Central memory CD8-positive, alpha-beta T cell (primary cell): ENCODE data around the gene RNF186.
"Not testable (repeated sequence)": the region's sequence is repeated elsewhere in the genome, so short reads cannot be mapped to it uniquely, and the experiment has no call there.

Experiments
- ATAC-seq: fragments of 150-1000 bp; cut with Tn5 transposase; replicated peaks from 2 replicates; pipeline ENCODE4 v1.10.0; 2022; ENCODE audit warnings: mild to moderate bottlenecking, moderate FRiP score, moderate number of reproducible peaks; ENCODE audit not compliant: poor library complexity, severe bottlenecking; ENCODE audit errors: extremely low read depth
- DNase-seq, 2 donors: peaks; one replicate each; pipeline ENCODE4 v3.0.0; 2021; ENCODE audit warnings: low spot score in 2 of 2
- H3K27ac Mint-ChIP-seq: one replicate; pipeline ENCODE4 v1.8.0; 2022; ENCODE audit warnings: low read depth, mild to moderate bottlenecking, moderate library complexity, mixed read lengths
- H3K27me3 Mint-ChIP-seq: one replicate; pipeline ENCODE4 v1.8.0; 2022; ENCODE audit warnings: mixed read lengths
- H3K36me3 Mint-ChIP-seq: one replicate; pipeline ENCODE4 v1.8.0; 2022; ENCODE audit warnings: mild to moderate bottlenecking, moderate library complexity, mixed read lengths; ENCODE audit not compliant: insufficient read depth
- H3K4me1 Mint-ChIP-seq: one replicate; pipeline ENCODE4 v1.8.0; 2022; ENCODE audit warnings: mixed read lengths
- H3K4me3 Mint-ChIP-seq: one replicate; pipeline ENCODE4 v1.8.0; 2022; ENCODE audit warnings: mild to moderate bottlenecking, moderate library complexity, mixed read lengths
- H3K9me3 Mint-ChIP-seq: one replicate; pipeline ENCODE4 v1.8.0; 2022; ENCODE audit warnings: mixed read lengths

RNF186 gene, protein sequence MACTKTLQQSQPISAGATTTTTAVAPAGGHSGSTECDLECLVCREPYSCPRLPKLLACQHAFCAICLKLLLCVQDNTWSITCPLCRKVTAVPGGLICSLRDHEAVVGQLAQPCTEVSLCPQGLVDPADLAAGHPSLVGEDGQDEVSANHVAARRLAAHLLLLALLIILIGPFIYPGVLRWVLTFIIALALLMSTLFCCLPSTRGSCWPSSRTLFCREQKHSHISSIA

DNA sequence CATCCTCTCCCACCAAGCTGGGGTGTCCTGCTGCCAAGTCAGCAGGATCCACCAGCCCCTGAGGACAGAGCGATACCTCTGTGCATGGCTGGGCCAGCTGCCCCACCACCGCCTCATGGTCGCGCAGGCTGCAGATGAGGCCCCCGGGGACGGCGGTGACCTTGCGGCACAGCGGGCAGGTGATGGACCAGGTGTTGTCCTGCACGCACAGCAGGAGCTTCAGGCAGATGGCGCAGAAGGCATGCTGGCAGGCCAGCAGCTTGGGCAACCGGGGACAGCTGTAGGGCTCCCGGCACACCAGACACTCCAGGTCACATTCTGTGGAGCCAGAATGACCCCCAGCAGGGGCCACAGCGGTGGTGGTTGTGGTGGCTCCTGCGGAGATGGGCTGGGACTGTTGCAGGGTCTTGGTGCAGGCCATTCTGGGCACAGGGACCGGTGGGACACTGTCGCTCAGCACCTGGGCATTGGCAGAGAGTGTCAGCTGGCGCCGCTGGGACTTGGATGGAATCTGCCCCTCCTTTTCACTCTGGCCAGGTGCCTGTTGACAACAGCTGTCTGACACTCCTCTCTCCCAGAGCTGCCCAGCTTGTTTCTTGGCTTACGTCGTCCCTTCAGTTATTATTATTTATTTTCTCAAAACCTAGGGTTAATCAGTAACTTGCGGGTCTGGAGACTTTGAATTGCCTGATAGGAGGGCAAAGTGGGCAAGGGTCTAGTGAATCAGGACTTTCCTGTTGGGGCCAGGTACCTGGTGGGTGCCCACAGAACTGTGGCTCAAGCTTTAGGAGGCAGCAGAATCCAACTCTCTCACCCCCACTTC is at the start of gene RNF186:
Gene RNF186, minus strand, starts transcription at position 603 of the 823 bp plus-strand sequence. Its CDS starts 182 bp downstream, at position 421.
- H3K4me1 Mint-ChIP-seq, result no peaks in the 10 kb centered on the region
- DNase-seq, result no peak
- H3K27ac Mint-ChIP-seq, result no peak within 1 kb of the TSS
- peaks cover 9% of the 10 kb centered on the region for H3K27me3 Mint-ChIP-seq
- no peak for ATAC-seq
- H3K4me3 Mint-ChIP-seq, result no peak within 1 kb of the TSS
- no peaks in the 10 kb centered on the region for H3K9me3 Mint-ChIP-seq
- H3K36me3 Mint-ChIP-seq, result peaks cover 3% of the 10 kb centered on the region

DNA sequence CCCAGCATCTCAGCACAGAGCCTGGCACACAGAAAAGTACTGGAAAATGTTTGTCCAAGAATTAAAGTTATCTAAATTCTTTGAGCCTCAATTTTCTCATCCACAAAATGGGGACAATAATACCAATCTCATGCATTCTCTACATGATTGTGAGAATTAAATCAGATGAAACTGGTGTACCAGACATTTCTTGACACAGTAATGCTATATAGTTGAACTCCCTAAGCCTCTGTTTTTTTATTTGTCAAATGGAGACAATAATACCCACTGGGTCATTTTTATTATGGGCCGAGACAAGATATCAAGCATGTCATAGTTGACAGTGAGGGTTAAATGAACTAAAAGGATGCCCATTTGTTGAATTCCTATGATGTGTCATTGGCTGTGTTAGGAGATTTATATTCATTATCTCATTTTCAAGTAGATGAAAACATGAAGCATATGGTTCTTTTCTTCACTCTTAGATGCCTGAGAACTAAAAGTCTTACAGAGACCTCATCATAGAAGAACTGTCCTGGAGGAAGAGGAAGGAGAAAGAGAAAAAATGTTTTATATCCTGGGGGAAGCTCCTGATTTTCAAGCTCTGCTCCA is 49.6 kb upstream of the RNF186 start:
- DNase-seq (no peak), ATAC-seq (no peak)
- Mint-ChIP-seq H3K9me3 (peaks cover 6% of the 10 kb centered on the region), H3K27me3 (peaks cover 60% of the 10 kb centered on the region), H3K36me3 (no peaks in the 10 kb centered on the region), H3K4me3 (no peak overlapping the region), H3K4me1 (no peaks in the 10 kb centered on the region), H3K27ac (no peak overlapping the region)

DNA sequence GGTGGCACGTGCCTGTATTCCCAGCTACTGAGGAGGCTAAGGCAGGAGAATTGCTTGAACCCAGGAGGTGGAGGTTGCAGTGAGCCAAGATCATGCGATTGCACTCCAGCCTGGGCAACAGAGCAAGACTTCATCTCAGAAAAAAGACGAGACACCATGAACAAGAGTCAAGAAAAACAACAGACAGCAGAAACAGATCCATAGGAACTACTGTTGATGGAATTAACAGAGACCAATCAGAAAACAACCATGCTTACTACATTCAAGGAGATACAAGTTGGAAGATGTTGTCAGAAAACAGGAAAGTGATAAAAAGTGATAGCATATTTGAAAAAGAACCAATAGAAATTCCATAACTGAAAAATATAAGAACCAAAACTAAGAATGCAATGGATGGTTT is 47.9 kb upstream of the RNF186 start:
- H3K27me3 Mint-ChIP-seq, result peaks cover 60% of the 10 kb centered on the region
- no peak overlapping the region for H3K4me3 Mint-ChIP-seq
- H3K9me3 Mint-ChIP-seq, result peaks cover 6% of the 10 kb centered on the region
- no peak overlapping the region for H3K27ac Mint-ChIP-seq
- no peaks in the 10 kb centered on the region for H3K36me3 Mint-ChIP-seq
- no peak for DNase-seq
- ATAC-seq, result no peak
- no peaks in the 10 kb centered on the region for H3K4me1 Mint-ChIP-seq

DNA sequence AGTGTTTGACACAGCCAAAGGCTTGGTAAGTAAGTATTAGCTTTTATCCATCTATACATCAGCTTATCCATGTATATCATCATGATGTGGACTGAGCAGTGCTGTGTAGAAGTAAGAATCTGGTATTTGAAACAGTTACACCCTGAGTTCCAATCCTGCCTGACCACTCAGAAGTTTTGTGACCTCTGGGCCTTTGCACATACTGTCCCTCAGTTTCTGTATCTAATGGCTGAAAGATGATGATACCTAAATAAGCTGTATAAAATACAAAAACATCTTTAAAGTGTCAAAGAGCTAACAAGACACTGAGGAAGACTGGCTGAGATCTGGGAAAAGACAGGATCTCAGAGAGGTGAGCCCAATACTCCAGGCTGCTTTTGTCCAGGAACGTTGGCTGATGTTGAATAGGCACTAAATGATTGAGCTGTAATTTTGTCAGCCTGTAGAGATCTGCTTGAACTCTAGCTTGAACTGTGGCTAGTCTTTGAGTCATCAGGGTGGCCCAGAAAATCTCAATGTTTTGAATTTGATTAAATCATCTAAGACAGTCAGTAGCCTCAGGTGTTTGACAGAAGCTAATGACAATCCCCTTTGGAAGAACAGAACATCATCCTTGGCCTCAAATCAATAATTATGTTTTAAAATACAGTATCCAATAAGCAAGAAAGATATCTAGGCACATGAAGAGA is 46.9 kb upstream of the RNF186 start:
- ATAC-seq (no peak), DNase-seq (no peak)
- H3K27me3 Mint-ChIP-seq, result peaks cover 65% of the 10 kb centered on the region
- no peaks in the 10 kb centered on the region for H3K36me3 Mint-ChIP-seq
- no peaks in the 10 kb centered on the region for H3K4me1 Mint-ChIP-seq
- peaks cover 6% of the 10 kb centered on the region for H3K9me3 Mint-ChIP-seq
- no peak overlapping the region for H3K27ac Mint-ChIP-seq
- H3K4me3 Mint-ChIP-seq, result no peak overlapping the region

DNA sequence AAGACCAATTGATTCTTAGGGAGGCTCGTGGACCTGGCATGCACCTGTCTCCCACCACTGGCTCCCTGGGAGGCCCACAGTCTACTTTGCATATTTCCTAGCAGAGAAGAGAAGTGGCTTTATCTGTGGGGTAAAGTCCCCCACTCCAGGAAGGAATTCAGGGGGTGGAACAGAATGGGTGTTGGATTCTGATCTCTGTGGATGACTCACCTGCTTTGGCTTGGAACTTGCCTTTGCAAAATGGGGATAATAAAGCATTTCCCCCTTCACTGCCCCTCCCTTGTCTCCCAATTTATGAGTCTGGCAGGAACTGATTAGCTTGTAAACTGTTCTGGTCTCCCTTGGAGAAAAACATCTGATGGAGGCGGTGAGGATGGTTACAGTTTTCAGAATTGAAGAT is 46.0 kb upstream of the RNF186 start:
- ATAC-seq (no peak), DNase-seq (no peak)
- H3K27ac Mint-ChIP-seq, result no peak overlapping the region
- H3K9me3 Mint-ChIP-seq, result peaks cover 6% of the 10 kb centered on the region
- no peaks in the 10 kb centered on the region for H3K4me1 Mint-ChIP-seq
- no peak overlapping the region for H3K4me3 Mint-ChIP-seq
- no peaks in the 10 kb centered on the region for H3K36me3 Mint-ChIP-seq
- H3K27me3 Mint-ChIP-seq, result peaks cover 66% of the 10 kb centered on the region

DNA sequence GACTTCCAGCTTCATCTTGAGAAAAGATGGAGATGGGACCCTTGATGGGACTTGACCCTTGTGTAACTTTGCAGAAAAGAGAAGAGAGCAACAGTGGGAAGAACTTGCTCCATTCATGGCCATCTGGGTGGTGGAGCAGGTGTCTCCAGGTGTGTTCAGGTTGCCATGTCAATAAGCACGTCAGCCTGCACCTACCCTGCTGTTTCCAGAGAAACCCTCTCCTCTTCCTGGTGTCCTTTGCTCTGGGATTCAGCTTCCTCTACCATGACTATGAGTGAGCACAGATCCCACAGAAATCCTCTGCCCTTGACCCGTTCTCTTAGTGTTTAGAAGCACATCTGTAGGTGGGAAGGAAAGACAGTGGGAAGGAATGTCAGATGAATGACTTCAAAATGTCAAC is 45.3 kb upstream of the RNF186 start:
- Mint-ChIP-seq H3K4me1 (no peaks in the 10 kb centered on the region), H3K9me3 (peaks cover 6% of the 10 kb centered on the region), H3K4me3 (no peak overlapping the region), H3K36me3 (no peaks in the 10 kb centered on the region), H3K27ac (no peak overlapping the region), H3K27me3 (peaks cover 66% of the 10 kb centered on the region)
- ATAC-seq, result no peak
- DNase-seq, result no peak

DNA sequence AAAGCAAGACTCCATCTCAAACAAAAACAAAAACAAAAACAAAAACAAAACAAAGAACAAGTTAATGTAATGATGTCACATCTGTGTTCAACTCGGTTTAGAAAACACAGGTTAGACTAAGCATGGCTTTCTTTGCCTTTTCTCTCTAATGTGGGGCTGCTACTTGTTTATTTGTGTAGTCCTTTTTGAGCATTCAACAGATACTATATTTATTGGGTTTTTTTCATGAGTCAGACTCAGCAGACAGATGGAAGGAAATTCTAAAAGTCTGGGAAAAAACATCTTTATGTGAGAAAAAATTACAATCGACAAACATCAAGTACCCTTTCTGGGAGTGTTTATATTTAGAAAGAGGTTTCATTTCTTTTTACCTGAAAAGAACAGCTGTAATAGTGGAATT is 44.8 kb upstream of the RNF186 start:
- Mint-ChIP-seq H3K9me3 (peaks cover 6% of the 10 kb centered on the region), H3K36me3 (no peaks in the 10 kb centered on the region), H3K27ac (no peak overlapping the region), H3K27me3 (peaks cover 67% of the 10 kb centered on the region), H3K4me3 (no peak overlapping the region), H3K4me1 (no peaks in the 10 kb centered on the region)
- ATAC-seq (no peak), DNase-seq (no peak)

DNA sequence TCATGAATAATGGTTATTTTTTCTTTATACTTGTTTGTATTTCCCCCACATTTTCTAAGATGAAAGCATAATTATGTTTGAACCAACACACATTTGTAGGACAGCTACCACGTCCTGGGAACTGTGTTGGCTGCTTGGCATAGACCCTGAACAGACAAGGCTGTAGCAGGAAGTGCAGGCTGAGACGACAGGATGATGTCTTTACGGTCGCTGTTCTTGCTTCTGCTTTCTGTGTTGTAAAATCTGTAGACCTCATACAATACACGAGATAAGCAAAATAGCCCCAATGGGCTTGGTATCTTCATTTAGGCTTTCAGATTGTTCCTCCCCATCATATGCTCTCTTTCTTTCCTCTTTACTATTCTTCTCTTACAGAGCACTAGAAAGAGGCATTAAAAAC is 43.8 kb upstream of the RNF186 start:
- DNase-seq (no peak), ATAC-seq (no peak)
- Mint-ChIP-seq H3K9me3 (peaks cover 6% of the 10 kb centered on the region), H3K4me3 (no peak overlapping the region), H3K27me3 (peaks cover 67% of the 10 kb centered on the region), H3K36me3 (no peaks in the 10 kb centered on the region), H3K4me1 (no peaks in the 10 kb centered on the region), H3K27ac (no peak overlapping the region)

DNA sequence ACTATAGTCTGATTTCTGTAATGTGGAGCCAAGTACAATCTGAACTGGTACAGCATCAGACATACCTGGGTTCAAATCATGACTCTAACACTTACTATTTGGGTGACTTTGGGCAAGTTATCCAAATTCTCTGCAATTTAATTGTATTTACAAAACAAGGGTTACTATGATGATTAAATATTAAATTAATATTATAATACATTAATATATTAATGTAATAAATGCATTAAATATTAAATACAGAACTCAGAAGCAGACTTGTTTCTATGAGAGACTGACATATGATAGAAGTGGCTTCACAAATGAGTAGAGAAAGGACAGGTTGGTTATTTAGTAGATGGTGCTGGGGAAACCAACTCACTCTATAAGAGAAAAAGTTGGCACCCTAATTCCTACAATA is 39.8 kb upstream of the RNF186 start:
- DNase-seq (no peak), ATAC-seq (no peak)
- H3K27ac Mint-ChIP-seq, result no peak overlapping the region
- peaks cover 49% of the 10 kb centered on the region for H3K27me3 Mint-ChIP-seq
- H3K4me1 Mint-ChIP-seq, result no peaks in the 10 kb centered on the region
- H3K9me3 Mint-ChIP-seq, result no peaks in the 10 kb centered on the region
- H3K4me3 Mint-ChIP-seq, result no peak overlapping the region
- H3K36me3 Mint-ChIP-seq, result no peaks in the 10 kb centered on the region

DNA sequence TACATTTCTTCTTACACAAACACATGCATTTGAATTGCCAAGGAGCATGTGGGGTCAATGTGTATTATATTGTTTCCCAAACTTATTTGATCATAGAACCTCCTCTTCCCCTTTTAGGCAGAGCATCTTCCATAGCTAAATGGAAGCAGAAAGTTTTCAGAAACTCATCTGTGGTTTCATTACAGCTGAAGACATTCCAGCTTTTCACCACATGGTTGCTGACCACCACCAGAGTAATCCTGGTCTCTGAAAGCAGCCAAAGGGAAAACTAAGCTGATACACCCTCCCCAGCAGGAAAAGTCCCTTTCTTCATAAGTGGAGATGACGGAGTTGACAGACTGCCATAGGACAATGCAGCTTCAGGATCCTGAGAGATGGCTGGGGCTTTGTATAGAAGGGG is 37.0 kb upstream of the RNF186 start:
- Mint-ChIP-seq H3K4me1 (no peaks in the 10 kb centered on the region), H3K36me3 (no peaks in the 10 kb centered on the region), H3K27me3 (peaks cover 25% of the 10 kb centered on the region), H3K4me3 (no peak overlapping the region), H3K9me3 (no peaks in the 10 kb centered on the region), H3K27ac (no peak overlapping the region)
- DNase-seq, result no peak
- no peak for ATAC-seq

DNA sequence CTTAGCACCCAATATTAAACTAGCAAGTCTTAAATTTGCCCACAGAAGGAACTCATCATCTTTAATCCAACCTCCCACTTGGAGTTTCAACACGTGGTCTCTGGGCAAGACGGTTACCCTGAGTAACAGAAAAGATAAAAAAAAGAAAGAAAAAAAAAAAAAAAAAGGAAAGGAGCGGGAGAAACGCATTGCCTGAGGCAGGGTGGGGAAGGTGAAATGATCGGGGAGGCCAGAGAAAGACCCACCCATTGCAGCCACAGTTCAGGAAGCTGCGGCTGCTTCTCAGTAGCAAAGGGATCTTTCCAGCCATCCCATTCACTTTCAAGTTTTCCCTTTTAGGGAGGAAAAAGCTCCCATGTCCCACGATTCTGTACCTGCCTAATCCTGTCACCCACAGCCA is 35.1 kb upstream of the RNF186 start:
- no peak for ATAC-seq
- no peak for DNase-seq
- Mint-ChIP-seq H3K36me3 (no peaks in the 10 kb centered on the region), H3K27ac (no peak overlapping the region), H3K4me1 (no peaks in the 10 kb centered on the region), H3K9me3 (no peaks in the 10 kb centered on the region), H3K4me3 (no peak overlapping the region), H3K27me3 (peaks cover 41% of the 10 kb centered on the region)

DNA sequence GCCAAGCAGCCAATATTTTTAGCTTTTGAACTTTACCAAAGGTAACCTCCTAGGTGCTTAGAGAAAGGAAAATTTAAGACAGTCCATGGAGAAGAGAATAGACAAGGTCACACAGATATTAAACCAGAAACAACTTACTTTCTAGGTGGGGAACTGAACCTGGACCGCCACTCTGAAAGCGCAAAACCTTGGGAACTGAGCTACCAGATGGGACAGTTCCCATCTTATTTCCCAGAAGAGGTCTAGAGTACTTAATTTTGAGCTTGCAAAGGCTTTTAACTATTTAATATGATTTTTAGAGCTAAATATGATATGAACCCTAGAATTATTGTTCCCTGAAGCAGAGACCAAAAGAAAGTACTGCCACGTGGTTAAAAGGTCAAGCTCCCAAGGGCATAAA is 34.2 kb upstream of the RNF186 start:
- not testable (repeated sequence) for DNase-seq, H3K9me3 Mint-ChIP-seq, H3K27ac Mint-ChIP-seq, H3K4me1 Mint-ChIP-seq, H3K36me3 Mint-ChIP-seq, ATAC-seq, H3K4me3 Mint-ChIP-seq
- H3K27me3 Mint-ChIP-seq, result peaks cover 42% of the 10 kb centered on the region
